GM12865 (cell line): ENCODE data around the gene TBRG4.

Experiments
- DNase-seq: peaks from one replicate; pipeline ENCODE4 v3.0.0; 2010; ENCODE audit warnings: low read depth
- H3K4me3 ChIP-seq: 2 replicates; pipeline ENCODE4 v1.5.1; 2011; ENCODE audit warnings: mild to moderate bottlenecking, low read depth, low read length, control low read depth
- TF ChIP-seq, protein P1 (sequence below): IDR thresholded peaks from 2 replicates; pipeline ENCODE4 v1.5.1; 2011; ENCODE audit warnings: low read length, control low read depth, low read depth, inconsistent platforms; ENCODE audit not compliant: insufficient read depth; ENCODE audit errors: missing control alignments

TBRG4 gene

DNA sequence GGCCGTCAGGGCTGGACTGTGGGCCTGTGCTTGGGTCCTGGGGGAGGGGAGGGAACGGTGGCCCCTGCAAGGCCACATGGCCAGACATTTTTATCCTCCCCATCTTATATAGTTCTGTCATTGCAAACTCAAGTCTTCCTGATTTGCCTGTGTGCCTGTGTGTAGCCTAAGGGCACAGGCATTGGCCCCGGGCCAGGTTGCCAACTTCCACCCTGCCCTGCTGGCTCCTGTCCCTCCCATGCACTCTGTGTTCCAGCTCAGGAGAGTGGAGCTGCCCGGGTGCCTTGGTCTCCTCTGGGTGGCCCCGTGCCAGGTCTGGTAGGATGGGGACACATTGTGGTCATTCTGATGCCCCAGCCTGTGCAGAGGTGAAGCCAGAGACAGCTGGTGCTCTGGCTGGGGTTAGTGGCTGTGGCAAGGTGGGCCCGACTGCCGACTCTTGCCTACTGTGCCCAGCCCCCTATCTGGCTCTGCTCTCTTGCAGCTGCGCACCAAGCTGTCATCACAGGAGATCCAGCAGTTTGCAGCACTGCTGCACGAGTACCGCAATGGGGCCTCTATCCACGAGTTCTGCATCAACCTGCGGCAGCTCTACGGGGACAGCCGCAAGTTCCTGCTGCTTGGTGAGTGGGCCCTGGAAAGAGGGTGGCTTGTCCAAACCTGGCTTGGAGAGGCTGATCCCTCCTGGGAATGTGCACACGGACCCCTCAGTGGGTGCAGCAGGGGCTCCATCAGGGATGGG is 37.5 kb downstream of the TBRG4 start:
- TF ChIP-seq, protein P1, sequence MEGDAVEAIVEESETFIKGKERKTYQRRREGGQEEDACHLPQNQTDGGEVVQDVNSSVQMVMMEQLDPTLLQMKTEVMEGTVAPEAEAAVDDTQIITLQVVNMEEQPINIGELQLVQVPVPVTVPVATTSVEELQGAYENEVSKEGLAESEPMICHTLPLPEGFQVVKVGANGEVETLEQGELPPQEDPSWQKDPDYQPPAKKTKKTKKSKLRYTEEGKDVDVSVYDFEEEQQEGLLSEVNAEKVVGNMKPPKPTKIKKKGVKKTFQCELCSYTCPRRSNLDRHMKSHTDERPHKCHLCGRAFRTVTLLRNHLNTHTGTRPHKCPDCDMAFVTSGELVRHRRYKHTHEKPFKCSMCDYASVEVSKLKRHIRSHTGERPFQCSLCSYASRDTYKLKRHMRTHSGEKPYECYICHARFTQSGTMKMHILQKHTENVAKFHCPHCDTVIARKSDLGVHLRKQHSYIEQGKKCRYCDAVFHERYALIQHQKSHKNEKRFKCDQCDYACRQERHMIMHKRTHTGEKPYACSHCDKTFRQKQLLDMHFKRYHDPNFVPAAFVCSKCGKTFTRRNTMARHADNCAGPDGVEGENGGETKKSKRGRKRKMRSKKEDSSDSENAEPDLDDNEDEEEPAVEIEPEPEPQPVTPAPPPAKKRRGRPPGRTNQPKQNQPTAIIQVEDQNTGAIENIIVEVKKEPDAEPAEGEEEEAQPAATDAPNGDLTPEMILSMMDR = no peak
- no peak for DNase-seq
- H3K4me3 ChIP-seq = no peak overlapping the region

- no peak for DNase-seq
- TF ChIP-seq, protein P1 = no peak
- H3K4me3 ChIP-seq = no peak overlapping the region
These were observed 38.3 kb downstream of the TBRG4 start for GRCh38 chr7:45073031-45073785.

- TF ChIP-seq, protein P1 = no peak
- H3K4me3 ChIP-seq = no peak overlapping the region
- no peak for DNase-seq
These were observed 39.1 kb downstream of the TBRG4 start for GRCh38 chr7:45072131-45073030.

DNA sequence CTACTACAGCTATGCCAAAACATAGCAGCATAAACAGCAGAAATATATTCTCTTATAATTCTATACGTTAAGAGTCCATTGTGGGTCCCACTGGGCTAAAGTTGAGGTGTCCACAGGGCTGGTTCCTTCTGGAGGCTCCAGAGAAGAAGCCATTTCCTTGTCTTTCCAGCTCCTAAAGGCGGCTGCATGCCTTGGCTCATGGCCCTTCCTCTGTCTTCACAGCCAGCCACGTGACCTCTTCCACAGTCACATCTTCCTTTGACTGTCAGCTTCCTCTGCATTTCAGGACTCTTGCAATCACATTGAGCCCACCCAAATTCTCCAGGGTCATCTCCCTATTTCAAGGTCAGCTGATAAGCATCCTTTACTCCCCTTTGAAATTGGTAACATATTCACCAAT is 40.0 kb downstream of the TBRG4 start:
- no peak overlapping the region for H3K4me3 ChIP-seq
- TF ChIP-seq, protein P1 = no peak

DNA sequence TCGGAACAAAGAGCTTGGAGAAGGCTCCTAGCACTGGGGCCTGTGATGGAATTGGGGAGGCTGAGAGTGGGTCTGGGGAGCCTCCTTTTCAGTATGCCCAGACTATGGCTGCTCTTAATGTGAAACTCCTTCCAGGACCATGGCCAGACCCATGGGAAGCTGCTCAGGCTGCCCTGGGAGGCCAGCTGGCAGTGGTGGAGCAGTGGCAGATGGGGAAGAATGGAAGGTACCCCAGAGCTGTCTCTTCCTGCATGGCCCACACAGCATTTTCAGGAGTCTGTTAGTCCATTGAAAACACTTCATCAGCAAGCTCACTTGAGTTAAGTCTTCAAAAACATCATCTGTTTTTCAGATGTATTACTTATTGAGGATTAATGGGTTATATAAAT is 41.2 kb downstream of the TBRG4 start:
- TF ChIP-seq, protein P1 = no peak
- no peak for DNase-seq
- no peak overlapping the region for H3K4me3 ChIP-seq

More for the DNA sequence above, 40.0 kb downstream of the TBRG4 start:
- no peak for DNase-seq

- DNase-seq = no peak
These were observed 41.8 kb downstream of the TBRG4 start for GRCh38 chr7:45069444-45070253.

More at GRCh38 chr7:45069444-45070253, 41.8 kb downstream of the TBRG4 start:
- TF ChIP-seq, protein P1 = no peak
- H3K4me3 ChIP-seq = no peak overlapping the region
